Stimulated activated CD4-positive, alpha-beta T cell treated with anti-CD3 and anti-CD28 coated beads, Interleukin-2, amount 100 ng/mL, for 4 hours (primary cell): ENCODE data around the gene KNDC1.
"Not testable (repeated sequence)": the region's sequence is repeated elsewhere in the genome, so short reads cannot be mapped to it uniquely, and the experiment has no call there.

Experiments used
- DNase-seq: peaks from one replicate; pipeline ENCODE4 v3.0.0-alpha.2; 2020; ENCODE audit warnings: low read depth

KNDC1 gene

GRCh38 chr10:133159950-133160825, at the start of gene KNDC1:
TSS of gene KNDC1 (plus strand) at chr10:133160219. CDS start at chr10:133160468, 249 bp downstream.
- DNase-seq = no peak

- no peak for DNase-seq
These were observed 49.3 kb upstream of the KNDC1 start for GRCh38 chr10:133110609-133111275.

DNA sequence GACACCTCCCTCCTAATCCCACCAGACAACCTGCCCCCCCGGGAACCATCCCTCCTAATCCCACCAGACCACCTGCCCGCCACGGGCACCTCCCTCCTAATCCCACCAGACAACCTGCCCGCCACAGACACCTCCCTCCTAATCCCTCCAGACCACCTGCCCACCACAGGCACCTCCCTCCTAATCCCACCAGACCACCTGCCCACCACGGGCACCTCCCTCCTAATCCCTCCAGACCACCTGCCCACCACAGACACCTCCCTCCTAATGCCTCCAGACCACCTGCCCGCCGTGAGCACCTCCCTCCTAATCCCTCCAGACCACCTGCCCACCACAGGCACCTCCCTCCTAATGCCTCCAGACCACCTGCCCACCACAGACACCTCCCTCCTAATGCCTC, 48.4 kb upstream of the KNDC1 start:
- not testable (repeated sequence) for DNase-seq

GRCh38 chr10:133113146-133113830, 46.7 kb upstream of the KNDC1 start:
- DNase-seq = no peak

- no peak for DNase-seq
These were observed 46.2 kb upstream of the KNDC1 start for GRCh38 chr10:133113847-133114246.

DNA sequence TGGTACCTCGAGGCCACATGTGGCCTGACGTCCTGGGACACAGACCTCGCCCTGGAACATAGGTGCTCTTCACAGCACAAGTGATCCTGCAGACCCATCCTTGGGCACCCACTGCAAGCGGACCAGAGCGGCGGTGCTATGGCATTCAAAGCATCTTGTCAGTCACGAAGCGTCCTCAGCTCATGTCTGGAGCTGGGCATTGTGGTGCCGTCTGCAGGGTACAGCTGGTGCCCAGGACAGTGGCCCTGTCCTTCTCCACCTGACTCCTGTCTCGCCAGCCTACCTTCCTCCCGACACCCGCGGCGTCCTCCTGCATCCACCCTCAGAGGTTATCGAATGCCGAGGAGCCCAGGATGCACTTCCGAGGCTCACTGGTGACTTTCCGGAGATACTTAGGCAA, 45.8 kb upstream of the KNDC1 start:
- DNase-seq = no peak

- no peak for DNase-seq
These were observed 45.1 kb upstream of the KNDC1 start for GRCh38 chr10:133114726-133115452.

- no peak for DNase-seq
These were observed 44.6 kb upstream of the KNDC1 start for GRCh38 chr10:133115453-133115842.

DNA sequence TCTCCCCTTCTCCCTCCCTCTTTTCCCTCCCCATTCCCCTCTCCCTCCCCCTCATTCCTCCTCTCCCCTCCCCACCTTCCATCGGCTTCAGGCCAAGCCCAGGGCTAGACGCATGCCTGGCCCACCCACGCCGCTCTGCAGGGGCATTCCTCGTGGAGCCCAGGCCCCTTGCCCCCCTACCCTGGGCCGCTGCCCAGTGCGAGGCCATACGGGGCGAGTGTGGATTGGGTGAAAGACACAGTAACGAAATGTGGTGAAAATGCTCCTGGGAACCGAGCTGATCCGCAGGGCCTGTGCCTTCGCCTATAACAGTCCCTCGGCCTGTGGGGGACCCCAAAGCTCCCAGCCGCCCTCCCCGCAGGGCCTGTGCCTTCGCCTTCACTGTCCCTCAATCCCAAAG, 44.0 kb upstream of the KNDC1 start:
- no peak for DNase-seq

- no peak for DNase-seq
These were observed 43.6 kb upstream of the KNDC1 start for GRCh38 chr10:133116455-133116854.

GRCh38 chr10:133117036-133117687, 42.9 kb upstream of the KNDC1 start:
- DNase-seq = no peak

- no peak for DNase-seq
These were observed 42.3 kb upstream of the KNDC1 start for GRCh38 chr10:133117688-133118071.

DNA sequence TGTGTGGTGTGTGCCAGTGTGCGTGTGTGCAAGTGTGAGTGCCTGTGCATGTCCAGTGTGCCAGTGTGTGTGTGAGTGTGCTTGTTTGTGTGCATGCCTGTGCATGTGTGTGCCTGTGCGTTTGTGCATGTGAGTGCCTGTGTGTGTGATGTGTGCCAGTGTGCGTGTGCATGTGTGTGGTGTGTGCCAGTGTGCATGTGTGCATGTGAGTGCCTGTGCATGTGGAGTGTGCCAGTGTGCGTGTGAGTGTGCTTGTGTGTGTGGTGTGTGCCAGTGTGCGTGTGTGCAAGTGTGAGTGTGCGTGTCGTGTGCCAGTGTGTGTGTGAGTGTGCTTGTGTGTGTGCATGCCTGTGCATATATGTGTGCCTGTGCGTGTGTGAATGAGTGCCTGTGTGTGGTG, 38.5 kb upstream of the KNDC1 start:
- DNase-seq = no peak

DNA sequence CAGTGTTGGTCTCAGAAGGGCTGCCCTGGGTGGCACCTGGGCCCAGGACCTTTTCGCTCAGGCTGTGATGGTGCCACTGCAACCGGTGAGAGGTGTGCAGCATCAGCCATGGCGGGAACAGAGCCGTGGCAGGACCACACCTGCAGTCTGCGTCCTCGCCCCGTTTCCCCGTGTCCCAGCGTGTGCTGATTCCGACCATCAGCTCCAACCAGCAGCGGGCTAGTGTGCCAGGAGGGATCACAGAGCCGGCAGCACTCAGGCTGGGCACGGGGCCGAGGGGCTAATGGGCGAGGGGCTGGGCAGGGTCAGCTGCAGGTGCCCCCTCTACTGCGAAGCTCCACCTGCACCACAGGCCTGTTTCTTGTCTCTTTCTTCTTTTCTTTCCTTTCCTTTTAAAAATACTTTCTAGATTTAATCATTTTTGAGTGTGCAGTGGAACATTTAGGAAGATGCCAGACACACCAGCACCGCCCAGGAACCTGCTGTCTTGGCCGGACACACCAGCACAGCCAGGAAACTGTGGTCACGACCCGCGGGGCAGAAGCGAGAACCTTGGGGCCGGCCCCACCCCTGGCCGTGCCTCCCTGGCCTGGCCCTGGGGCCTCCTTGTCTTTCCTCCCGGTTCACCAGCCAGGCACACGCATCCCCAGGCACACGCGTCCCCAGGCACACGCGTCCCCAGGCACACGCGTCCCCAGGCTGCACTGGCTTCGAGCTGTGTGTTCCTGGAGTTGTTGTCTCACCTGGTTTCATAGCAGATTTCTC, 37.7 kb upstream of the KNDC1 start:
- no peak for DNase-seq

- DNase-seq = no peak
These were observed 36.8 kb upstream of the KNDC1 start for GRCh38 chr10:133123050-133123745.

- no peak for DNase-seq
These were observed 36.2 kb upstream of the KNDC1 start for GRCh38 chr10:133123746-133124356.

DNA sequence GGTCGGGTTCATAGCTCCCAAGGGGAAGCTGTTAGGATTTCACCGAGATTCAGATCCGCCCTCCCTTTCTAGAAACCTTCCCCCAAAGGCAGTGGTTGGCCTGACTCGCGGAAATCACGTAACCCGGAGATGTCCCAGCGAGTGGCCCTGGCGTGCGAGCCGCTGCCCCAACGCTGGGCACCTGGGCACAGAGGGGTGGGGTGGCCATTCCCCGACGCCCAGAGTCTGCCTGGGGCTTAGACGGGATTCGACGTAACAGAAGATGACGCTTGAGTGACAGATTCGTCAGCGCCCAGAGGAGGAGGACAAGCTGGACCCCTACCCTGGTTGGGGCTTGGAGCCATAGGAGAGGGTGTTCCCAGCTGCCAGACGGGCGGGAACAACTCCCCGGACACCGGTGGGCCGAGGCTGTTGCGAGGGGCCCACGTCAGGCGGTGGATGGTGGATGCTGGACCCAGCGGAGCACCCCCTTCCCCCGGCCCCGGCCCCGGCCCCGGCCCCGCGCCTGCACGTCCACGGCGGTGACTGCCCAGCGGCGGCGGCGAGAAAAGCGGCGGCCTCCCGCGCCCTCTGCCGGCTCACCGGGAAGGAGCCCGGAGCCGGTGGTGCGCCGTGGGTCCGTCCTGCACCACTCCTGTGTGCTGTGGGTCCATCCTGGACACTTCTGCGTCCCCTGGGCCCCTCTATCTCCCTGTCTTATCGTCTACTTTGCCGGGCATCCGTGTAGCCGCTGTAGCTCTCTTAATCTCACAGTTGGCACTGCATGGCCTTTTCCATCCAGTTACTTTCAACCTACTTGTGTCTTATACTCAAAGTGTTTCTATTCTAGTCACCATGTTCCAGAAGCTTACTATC, 35.4 kb upstream of the KNDC1 start:
- DNase-seq = no peak

DNA sequence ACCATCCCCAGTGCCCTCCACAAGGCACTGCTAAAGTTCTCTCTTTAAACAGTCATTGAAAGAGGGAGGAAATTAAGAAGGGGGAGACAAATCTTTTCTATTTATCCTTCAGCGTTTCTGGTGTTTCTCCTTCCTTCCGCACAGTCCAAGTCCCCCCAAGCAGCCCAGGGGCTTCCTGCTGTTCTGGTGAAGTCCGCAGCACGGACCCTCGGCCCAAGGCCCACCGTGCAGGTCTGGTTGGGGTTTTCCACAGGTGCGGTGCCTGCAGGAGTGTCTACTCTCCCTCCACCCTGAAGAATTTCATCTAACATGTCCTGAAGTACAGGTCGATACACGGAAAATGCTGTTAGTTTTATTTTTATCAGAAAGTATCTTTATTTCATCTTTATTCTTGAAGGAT, 34.1 kb upstream of the KNDC1 start:
- no peak for DNase-seq
